GM18909 (cell line): ENCODE data around the gene GRK1.
"Not testable (repeated sequence)": the region's sequence is repeated elsewhere in the genome, so short reads cannot be mapped to it uniquely, and the experiment has no call there.

Source experiments
- ATAC-seq: cut with Tn5 transposase; IDR thresholded peaks from one replicate; pipeline ENCODE4 v1.9.1; 2021; ENCODE audit warnings: mild to moderate bottlenecking; ENCODE audit not compliant: unreplicated experiment, poor library complexity

GRK1 gene

GRCh38 chr13:113666951-113667701 lies at the start of gene GRK1:
Gene GRK1, plus strand, starts transcription at chr13:113667219. Its CDS starts 168 bp downstream, at chr13:113667387.
- ATAC-seq: no peak

GRCh38 chr13:113617961-113618360 lies 49.1 kb upstream of the GRK1 start:
- no peak for ATAC-seq

- ATAC-seq: no peak
Measured at GRCh38 chr13:113618455-113618854, 48.6 kb upstream of the GRK1 start.

- no peak for ATAC-seq
Measured at GRCh38 chr13:113620036-113620796, 46.8 kb upstream of the GRK1 start.

GRCh38 chr13:113621046-113621445 lies 46.0 kb upstream of the GRK1 start:
- no peak for ATAC-seq

- ATAC-seq: not testable (repeated sequence)
Measured at GRCh38 chr13:113621498-113621897, 45.5 kb upstream of the GRK1 start.

- ATAC-seq: not testable (repeated sequence)
Measured at GRCh38 chr13:113621986-113622550, 45.0 kb upstream of the GRK1 start.

- ATAC-seq: no peak
Measured at GRCh38 chr13:113622791-113623490, 44.1 kb upstream of the GRK1 start.

GRCh38 chr13:113623491-113624234 lies 43.4 kb upstream of the GRK1 start:
- no peak for ATAC-seq

GRCh38 chr13:113624235-113624587 lies 42.8 kb upstream of the GRK1 start:
- ATAC-seq: no peak

- not testable (repeated sequence) for ATAC-seq
Measured at GRCh38 chr13:113624640-113625304, 42.2 kb upstream of the GRK1 start.

- ATAC-seq: no peak
Measured at GRCh38 chr13:113625965-113626721, 40.9 kb upstream of the GRK1 start.

GRCh38 chr13:113627136-113627535 lies 39.9 kb upstream of the GRK1 start:
- no peak for ATAC-seq

GRCh38 chr13:113628291-113629270 lies 38.4 kb upstream of the GRK1 start:
- ATAC-seq: no peak

- ATAC-seq: no peak
Measured at GRCh38 chr13:113629866-113630265, 37.2 kb upstream of the GRK1 start.

GRCh38 chr13:113630296-113630695 lies 36.7 kb upstream of the GRK1 start:
- ATAC-seq: no peak

GRCh38 chr13:113630804-113631203 lies 36.2 kb upstream of the GRK1 start:
- no peak for ATAC-seq
